ENCODE data around the gene PCDHB15.
"Not testable (repeated sequence)": the region's sequence is repeated elsewhere in the genome, so short reads cannot be mapped to it uniquely, and the experiment has no call there.

PCDHB15 gene

DNA sequence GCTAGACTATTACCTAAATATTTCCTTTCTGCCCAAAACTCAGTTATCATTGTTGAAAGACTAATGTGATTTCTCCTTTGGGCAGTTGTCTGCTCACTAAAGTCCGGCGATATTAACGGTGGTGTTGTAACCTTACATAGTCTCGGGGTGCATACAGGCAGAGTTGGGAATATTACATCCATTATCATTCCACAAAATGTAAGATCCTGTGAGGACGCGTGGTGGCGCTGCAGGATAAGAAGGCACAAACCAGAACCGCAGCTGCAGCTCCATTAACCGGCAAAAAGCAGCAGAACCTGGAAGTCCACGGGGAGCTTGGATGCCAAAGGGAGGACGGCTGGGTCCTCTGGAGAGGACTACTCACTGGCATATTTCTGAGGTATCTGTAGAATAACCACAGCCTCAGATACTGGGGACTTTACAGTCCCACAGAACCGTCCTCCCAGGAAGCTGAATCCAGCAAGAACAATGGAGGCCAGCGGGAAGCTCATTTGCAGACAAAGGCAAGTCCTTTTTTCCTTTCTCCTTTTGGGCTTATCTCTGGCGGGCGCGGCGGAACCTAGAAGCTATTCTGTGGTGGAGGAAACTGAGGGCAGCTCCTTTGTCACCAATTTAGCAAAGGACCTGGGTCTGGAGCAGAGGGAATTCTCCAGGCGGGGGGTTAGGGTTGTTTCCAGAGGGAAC is 31.4 kb upstream of the PCDHB15 start, which contains the start of gene PCDHB13:
TSS of gene PCDHB13 (plus strand) at position 264 of the 684 bp plus-strand sequence. CDS start at position 469, 205 bp downstream.
- DNase-seq (ENCODE audit: low read depth): peak; percentile 47
- peak within 1 kb of the TSS; percentile 36 for H3K4me3 ChIP-seq (ENCODE audit: low read depth, low read length)
- TF ChIP-seq, protein P1, sequence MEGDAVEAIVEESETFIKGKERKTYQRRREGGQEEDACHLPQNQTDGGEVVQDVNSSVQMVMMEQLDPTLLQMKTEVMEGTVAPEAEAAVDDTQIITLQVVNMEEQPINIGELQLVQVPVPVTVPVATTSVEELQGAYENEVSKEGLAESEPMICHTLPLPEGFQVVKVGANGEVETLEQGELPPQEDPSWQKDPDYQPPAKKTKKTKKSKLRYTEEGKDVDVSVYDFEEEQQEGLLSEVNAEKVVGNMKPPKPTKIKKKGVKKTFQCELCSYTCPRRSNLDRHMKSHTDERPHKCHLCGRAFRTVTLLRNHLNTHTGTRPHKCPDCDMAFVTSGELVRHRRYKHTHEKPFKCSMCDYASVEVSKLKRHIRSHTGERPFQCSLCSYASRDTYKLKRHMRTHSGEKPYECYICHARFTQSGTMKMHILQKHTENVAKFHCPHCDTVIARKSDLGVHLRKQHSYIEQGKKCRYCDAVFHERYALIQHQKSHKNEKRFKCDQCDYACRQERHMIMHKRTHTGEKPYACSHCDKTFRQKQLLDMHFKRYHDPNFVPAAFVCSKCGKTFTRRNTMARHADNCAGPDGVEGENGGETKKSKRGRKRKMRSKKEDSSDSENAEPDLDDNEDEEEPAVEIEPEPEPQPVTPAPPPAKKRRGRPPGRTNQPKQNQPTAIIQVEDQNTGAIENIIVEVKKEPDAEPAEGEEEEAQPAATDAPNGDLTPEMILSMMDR (IDR thresholded peaks at IDR 0.05; ENCODE audit: control insufficient read depth, extremely low read depth, insufficient read depth): peak; percentile 63

DNA sequence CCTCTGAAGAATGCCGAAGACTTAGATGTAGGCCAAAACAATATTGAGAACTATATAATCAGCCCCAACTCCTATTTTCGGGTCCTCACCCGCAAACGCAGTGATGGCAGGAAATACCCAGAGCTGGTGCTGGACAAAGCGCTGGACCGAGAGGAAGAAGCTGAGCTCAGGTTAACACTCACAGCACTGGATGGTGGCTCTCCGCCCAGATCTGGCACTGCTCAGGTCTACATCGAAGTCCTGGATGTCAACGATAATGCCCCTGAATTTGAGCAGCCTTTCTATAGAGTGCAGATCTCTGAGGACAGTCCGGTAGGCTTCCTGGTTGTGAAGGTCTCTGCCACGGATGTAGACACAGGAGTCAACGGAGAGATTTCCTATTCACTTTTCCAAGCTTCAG is 30.6 kb upstream of the PCDHB15 start:
- not testable (repeated sequence) for DNase-seq (ENCODE audit: low read depth); H3K4me3 ChIP-seq (ENCODE audit: low read depth, low read length)

DNA sequence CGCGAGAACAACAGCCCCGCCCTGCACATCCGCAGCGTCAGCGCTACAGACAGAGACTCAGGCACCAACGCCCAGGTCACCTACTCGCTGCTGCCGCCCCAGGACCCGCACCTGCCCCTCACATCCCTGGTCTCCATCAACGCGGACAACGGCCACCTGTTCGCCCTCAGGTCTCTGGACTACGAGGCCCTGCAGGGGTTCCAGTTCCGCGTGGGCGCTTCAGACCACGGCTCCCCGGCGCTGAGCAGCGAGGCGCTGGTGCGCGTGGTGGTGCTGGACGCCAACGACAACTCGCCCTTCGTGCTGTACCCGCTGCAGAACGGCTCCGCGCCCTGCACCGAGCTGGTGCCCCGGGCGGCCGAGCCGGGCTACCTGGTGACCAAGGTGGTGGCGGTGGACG is 29.7 kb upstream of the PCDHB15 start:
- not testable (repeated sequence) for DNase-seq (ENCODE audit: low read depth); H3K4me3 ChIP-seq (ENCODE audit: low read depth, low read length)

DNA sequence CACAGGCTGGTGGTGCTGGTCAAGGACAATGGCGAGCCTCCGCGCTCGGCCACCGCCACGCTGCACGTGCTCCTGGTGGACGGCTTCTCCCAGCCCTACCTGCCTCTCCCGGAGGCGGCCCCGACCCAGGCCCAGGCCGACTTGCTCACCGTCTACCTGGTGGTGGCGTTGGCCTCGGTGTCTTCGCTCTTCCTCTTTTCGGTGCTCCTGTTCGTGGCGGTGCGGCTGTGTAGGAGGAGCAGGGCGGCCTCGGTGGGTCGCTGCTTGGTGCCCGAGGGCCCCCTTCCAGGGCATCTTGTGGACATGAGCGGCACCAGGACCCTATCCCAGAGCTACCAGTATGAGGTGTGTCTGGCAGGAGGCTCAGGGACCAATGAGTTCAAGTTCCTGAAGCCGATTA is 29.2 kb upstream of the PCDHB15 start:
- DNase-seq (ENCODE audit: low read depth); H3K4me3 ChIP-seq (ENCODE audit: low read depth, low read length): not testable (repeated sequence)

DNA sequence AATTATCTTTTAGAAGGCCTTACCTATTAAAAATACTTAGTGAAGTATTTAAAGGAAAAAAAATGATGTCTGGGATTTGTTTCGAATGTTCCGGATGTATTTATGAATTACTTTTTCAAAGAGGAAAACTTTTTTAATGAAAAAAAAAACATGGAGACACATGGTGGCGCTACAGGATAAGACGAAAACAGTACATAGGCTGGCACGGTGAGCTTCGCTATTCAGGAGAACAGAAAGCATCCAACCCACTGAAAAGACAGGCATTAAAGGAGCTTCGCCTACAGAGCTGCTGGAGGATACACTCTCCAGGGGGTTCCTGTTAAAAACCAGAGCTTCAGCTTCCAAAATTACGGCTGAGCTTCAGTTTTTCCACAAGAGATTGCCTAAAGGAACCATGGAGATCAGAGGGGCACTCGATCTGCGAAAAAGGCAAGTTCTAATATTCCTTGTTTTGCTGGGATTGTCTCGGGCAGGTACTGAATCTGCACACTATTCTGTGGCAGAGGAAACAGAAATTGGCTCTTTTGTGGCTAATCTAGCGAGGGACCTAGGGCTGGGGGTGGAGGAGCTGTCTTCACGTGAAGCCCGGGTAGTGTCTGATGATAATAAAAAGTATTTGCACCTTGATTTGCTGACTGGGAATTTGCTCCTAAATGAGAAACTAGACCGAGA is 21.9 kb upstream of the PCDHB15 start, which contains the start of gene PCDHB14:
TSS of gene PCDHB14 (plus strand) at position 232 of the 672 bp plus-strand sequence. CDS start at position 395, 163 bp downstream.
- DNase-seq (ENCODE audit: low read depth): peak; percentile 32
- peak within 1 kb of the TSS; percentile 37 for H3K4me3 ChIP-seq (ENCODE audit: low read depth, low read length)

DNA sequence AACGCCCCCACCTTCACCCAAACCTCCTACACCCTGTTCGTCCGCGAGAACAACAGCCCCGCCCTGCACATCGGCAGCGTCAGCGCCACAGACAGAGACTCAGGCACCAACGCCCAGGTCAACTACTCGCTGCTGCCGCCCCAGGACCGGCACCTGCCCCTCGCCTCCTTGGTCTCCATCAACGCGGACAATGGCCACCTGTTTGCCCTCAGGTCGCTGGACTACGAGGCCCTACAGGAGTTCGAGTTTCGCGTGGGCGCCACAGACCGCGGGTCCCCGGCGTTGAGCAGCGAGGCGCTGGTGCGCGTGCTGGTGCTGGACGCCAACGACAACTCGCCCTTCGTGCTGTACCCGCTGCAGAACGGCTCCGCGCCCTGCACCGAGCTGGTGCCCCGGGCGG is 20.4 kb upstream of the PCDHB15 start:
- H3K4me3 ChIP-seq (ENCODE audit: low read depth, low read length); DNase-seq (ENCODE audit: low read depth): not testable (repeated sequence)

More for the DNA sequence above, 21.9 kb upstream of the PCDHB15 start, which contains the start of gene PCDHB14:
- TF ChIP-seq, protein P1 (IDR thresholded peaks at IDR 0.05; ENCODE audit: control insufficient read depth, extremely low read depth, insufficient read depth): peak; percentile 46

DNA sequence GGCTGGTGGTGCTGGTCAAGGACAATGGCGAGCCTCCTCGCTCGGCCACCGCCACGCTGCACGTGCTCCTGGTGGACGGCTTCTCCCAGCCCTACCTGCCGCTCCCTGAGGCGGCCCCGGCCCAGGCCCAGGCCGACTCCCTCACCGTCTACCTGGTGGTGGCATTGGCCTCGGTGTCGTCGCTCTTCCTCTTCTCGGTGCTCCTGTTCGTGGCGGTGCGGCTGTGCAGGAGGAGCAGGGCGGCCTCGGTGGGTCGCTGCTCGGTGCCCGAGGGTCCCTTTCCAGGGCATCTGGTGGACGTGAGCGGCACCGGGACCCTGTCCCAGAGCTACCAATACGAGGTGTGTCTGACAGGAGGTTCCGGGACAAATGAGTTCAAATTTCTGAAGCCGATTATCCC is 19.8 kb upstream of the PCDHB15 start:
- not testable (repeated sequence) for H3K4me3 ChIP-seq (ENCODE audit: low read depth, low read length); DNase-seq (ENCODE audit: low read depth)

DNA sequence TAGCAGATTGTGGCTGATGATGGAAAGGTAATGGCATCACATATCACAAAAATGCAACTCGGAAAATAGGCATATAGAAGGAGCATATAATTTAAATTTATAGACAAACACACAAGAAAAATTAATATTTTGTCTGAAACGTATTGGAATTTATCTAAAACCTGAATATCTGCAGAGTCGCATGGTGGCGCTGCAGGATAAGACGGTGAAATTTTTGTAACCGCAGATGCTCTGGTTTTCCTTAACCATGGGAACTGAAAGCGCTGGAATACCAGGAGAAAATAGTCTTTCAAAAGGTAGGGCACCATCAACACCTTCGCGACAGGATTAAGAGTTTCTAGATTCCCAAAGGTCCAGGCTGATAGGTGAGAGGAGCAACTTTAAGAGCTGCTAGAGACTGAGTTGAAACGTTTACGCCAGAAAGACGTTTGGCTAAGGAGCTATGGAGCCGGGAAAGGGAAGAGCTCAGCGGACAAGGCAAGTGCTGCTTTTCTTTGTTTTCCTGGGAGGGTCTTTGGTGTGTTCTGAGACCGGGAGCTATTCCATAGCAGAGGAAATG is 11.0 kb upstream of the PCDHB15 start:
- no peak for DNase-seq (ENCODE audit: low read depth)
- TF ChIP-seq, protein P1 (IDR thresholded peaks at IDR 0.05; ENCODE audit: control insufficient read depth, extremely low read depth, insufficient read depth): peak; percentile 42
- peak overlapping the region; percentile 39 for H3K4me3 ChIP-seq (ENCODE audit: low read depth, low read length)

DNA sequence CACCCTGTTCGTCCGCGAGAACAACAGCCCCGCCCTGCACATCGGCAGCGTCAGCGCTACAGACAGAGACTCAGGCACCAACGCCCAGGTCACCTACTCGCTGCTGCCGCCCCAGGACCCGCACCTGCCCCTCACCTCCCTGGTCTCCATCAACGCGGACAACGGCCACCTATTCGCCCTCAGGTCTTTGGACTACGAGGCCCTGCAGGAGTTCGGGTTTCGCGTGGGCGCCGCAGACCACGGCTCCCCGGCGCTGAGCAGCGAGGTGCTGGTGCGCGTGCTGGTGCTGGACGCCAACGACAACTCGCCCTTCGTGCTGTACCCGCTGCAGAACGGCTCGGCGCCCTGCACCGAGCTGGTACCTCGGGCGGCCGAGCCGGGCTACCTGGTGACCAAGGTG is 9.3 kb upstream of the PCDHB15 start:
- not testable (repeated sequence) for DNase-seq (ENCODE audit: low read depth); H3K4me3 ChIP-seq (ENCODE audit: low read depth, low read length)
